ENCODE results near the gene TBCA.

DNA sequence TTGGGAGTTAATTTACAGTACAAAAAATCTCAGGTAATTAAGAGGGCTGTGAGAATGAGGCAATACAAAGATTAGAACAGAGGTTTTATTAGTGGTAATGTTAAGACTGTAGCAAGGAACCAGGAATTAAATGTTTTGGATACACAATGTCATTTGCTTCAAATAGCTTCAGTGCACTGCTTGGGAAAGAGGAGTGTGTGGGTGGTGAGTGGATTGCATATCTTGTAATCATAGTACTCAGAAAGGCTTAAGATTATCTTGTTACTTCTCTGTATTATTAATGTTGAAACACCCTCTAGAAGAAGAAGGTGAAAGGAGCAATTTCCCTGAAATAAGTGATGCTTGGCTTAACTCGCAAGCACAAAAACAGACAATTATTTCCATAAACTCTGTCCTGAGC is 21.0 kb upstream of the TBCA start:
- TF ChIP-seq POLR2AphosphoS5 (IDR thresholded peaks at IDR 0.05; ENCODE audit: low read depth) = no peak
- TF ChIP-seq, protein P1, sequence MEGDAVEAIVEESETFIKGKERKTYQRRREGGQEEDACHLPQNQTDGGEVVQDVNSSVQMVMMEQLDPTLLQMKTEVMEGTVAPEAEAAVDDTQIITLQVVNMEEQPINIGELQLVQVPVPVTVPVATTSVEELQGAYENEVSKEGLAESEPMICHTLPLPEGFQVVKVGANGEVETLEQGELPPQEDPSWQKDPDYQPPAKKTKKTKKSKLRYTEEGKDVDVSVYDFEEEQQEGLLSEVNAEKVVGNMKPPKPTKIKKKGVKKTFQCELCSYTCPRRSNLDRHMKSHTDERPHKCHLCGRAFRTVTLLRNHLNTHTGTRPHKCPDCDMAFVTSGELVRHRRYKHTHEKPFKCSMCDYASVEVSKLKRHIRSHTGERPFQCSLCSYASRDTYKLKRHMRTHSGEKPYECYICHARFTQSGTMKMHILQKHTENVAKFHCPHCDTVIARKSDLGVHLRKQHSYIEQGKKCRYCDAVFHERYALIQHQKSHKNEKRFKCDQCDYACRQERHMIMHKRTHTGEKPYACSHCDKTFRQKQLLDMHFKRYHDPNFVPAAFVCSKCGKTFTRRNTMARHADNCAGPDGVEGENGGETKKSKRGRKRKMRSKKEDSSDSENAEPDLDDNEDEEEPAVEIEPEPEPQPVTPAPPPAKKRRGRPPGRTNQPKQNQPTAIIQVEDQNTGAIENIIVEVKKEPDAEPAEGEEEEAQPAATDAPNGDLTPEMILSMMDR (conservative IDR thresholded peaks at IDR 0.05; ENCODE audit: low read depth in 2 of 2) = no peak
